HG03025 (cell line): ENCODE results near the gene RASAL3.
A peak's percentile ranks its signal among the peaks of the same experiment; 100 is the strongest.

Experiments
- ATAC-seq: cut with Tn5 transposase; IDR thresholded peaks from one replicate; pipeline ENCODE4 v1.9.1; 2021; ENCODE audit warnings: mild to moderate bottlenecking, moderate library complexity; ENCODE audit not compliant: unreplicated experiment, low FRiP score

RASAL3 gene

GRCh38 chr19:15436012-15436825, 28.1 kb downstream of the RASAL3 start:
- no peak for ATAC-seq

- ATAC-seq, result no peak
These were observed 30.8 kb downstream of the RASAL3 start for GRCh38 chr19:15433519-15434069.

DNA sequence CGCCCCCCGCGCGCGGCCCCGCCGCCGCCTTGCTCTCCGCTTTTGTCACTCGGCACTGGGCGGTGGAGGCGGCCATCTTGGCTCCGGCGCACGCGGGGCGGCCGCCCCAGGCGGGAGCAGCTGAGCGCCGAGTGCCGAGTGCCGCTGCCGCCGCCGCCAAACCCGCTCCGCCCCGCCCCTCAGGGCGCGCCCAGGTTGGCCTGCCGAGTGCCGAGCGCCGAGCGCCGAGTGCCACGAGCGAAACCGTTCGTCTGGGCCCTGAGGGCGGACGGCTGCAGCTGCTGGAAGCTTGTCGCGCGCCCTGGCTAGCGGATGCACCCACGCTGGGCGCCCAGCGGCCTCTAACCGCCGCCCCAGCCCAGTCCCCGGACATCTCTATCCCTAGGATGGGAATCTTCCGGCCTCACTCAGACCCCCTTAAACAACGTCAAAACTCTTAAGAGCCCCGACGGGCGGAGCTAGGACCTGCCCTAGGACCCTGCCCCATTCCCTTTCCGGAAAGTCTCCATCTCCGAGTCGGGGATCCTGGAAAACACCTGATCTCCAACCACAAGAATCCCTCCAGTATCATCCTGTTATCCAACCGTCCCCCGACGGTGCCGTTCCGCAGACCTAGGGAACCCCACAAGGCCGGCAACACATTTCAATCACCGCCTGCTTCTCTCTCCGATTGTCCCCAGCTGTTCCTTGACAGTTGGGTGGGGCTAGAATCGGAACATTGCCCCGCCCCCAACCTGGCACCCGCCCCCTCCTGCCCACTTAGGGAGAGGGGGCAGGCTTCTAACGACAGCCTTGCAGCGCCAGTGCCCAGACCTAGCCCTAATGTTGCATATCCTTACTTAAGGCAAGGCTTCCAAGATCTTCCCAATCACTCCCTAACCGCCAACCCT, 31.5 kb downstream of the RASAL3 start:
- ATAC-seq, result peak; percentile 69

DNA sequence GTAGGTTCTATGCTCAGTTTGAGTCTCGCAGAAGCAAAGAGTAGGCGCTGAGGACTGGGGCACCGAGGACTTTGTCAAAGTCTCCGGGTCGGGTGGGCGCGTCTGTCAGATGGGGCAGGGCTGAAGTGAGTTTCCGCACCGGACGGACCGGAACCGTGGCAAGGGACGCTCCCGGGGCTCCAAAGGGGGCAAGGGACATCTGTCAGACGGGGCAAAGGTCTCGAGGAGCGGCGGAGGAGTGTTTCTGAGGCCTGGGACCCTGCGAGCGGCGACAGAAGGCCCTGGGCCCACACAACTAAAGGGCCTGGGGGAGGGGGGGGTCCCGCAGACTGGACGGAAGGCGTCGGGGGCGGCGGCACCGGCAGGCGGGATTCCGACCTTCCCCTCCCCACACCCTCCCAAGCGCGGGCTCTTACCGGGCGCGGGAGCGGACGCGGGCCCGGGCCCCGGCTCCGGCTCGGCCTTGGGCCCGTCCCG, 32.3 kb downstream of the RASAL3 start:
- peak; percentile 14 for ATAC-seq

DNA sequence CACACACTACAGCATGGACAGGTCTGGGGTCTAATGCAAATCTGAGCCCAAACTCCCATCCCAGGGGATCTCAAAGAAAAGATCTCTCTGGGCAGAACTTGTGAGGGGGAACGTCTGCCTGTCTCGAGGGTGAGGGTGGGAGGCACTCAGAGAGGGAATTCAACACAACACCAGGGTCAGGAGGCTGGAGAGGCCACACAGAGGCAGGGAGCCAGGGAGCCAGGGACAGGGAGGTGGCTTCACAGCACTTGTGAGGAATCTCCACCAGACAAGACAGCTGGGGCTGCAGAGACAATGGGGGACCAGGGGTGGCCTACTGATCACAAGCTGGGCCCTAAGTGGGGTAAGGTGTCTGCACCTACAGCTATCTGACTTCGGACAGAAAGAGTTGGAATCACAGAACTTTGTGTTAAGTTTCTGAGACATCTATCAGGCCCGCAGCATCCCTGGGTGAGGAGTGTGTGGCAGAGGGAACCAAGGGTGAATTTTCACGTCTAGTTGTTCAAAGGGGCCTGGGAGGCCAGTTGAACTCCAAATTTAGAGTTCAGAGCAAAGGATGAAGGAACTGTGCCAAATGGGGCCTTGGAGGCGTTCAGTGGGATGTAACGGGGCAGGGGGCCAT, 32.8 kb downstream of the RASAL3 start:
- no peak for ATAC-seq

GRCh38 chr19:15430526-15431120, 33.7 kb downstream of the RASAL3 start:
- ATAC-seq, result no peak

DNA sequence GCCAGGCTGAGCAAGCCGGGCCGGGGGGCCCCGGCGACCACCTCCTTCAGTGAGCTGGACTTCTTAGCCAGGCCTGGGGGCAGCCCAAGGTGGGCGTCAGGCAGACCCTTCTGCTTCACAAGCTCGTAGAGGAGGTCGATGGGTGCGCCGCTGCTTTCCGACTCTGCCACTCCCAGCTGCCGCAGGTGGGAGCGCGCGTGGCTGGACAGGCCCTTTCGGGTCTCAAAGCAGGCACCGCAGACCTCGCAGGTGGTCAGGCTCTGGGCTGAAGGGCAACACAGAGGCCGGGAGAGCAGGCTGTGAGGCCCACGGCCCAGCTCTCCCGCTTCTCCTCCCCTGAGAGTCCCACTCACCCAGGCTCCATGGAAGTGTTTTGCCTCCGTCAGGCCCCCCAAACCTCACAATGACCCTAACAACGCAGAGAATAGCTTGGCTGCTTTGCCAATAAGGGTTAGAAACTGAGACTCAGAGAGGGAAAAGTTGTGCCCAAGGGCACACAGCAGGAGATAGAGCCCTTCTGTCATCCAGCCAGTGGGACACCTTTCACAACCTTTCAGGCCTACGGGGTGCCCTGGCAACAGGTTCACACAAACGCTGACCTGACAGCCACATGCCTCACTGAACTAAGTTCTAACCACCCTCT, 34.4 kb downstream of the RASAL3 start:
- no peak for ATAC-seq

DNA sequence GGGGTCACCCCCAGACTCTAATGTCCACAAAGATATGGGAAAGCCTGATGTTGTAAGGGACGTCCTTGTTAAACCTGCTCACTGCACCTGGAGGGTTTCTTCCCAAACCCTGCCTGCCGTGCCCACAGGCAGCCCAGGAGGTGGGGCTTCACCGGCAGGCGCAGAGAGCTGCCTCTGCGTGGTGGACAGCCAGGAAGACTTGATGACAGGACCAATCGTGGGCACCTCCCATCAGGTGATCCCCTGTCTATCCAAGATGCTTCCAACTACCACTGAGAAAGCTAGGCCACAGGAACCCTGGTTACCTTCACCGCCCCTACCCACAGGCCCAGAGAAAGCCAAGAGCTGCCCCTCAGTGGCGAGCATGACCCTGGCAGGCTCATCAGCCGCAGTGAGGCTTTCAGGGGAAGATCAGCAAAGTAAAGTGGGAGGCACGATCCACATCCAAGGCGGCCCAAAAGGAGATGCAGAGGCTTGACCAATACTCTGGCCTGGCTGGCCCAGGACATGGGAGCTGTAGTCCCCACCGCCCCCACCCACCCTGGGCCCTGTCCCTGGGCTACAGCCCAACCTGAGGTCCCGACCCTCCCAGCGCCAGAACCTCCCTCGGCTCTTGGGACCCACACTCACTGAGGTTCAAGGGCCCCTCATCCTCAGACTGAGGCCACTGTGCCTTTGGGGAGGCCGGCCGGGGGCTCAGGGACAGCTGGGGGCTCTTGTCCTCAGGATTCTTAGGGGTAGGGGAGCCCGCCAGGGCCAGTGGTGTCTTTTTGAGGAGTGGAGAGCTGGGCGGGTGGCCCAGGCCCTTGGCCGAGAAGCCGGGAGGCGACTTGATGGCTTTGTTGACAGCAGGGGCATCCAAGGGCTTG, 35.2 kb downstream of the RASAL3 start:
- ATAC-seq, result no peak

GRCh38 chr19:15427991-15428471, 36.3 kb downstream of the RASAL3 start:
- no peak for ATAC-seq

GRCh38 chr19:15427350-15427700, 37.0 kb downstream of the RASAL3 start:
- no peak for ATAC-seq

GRCh38 chr19:15426485-15427349, 37.6 kb downstream of the RASAL3 start:
- no peak for ATAC-seq

DNA sequence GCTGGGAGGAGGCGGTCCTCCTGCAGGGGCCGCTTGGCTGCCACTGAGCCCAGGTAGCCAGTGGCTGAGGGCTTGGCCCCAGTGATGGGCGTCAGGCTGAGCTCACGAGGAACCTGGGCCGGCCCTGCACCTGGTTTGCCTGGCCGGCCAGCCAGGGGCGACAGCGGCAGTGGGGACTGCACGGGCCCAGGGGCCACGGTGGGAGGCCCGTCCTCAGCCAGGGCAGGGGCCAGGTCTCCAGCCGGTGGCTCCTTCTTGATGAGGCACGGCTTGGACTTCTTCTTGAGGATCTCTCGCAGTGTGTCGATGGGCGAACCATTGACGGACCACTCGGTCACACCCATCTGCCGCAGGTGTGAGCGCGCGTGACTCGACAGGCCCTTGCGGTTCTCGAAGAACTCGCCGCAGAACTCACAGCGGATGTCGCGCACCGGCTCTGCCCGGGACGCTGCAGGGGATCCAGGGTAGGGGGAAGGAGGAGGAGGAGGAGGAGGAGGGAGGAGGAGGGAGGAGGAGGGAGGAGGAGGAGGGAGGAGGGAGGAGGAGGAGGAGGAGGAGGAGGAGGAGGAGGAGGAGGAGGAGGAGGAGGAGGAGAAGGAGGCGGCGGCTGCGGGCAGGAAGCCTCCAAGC, 38.9 kb downstream of the RASAL3 start:
- ATAC-seq, result no peak

DNA sequence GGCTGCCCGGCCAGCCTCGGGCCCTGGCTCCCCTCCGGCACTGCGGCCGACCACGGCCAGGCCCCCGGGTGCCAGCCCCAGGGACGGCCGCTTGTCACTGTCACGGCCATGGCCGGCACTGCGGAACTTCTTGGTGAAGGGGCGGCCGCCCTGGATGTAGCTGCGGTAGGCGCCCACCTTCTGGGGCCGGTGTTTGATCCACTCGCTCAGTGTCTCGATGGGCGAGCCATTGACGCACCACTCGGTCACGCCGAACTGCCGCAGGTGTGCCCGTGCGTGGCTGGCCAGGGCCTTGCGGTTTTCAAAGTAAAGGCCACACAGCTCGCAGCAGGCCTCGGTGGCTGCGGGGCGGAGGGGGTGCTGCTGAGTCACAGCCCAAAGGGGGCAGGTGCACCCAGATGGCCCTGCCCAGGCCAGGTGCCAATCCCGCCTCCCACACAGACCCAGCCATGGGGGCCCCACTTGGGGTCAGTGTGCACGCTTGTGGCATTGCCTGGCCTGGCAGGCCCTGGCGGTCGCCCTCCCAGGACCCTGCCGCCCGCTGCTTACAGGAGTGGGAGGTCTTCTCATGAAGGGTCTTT, 39.6 kb downstream of the RASAL3 start:
- ATAC-seq, result no peak

DNA sequence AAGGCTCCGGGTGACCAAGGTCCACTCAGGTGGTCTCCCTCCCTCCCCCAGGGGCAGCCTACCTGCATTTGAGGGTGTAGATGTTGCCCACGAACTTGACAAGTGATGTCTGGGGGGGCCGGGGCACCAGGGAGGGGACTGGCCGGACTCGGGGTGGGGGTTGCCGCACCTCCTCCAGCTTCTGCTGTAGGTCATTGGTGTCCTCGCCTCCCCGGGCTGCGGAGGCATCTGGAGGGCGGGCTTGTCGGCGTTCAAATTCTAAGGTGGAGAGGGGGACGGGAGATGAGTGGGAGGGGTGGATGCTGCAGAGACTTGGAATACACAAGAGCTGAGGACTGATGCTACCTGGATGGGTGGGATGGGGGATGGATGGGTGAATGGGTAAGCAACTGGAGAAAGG, 40.2 kb downstream of the RASAL3 start:
- no peak for ATAC-seq

- ATAC-seq, result no peak
These were observed 41.2 kb downstream of the RASAL3 start for GRCh38 chr19:15423130-15423529.

DNA sequence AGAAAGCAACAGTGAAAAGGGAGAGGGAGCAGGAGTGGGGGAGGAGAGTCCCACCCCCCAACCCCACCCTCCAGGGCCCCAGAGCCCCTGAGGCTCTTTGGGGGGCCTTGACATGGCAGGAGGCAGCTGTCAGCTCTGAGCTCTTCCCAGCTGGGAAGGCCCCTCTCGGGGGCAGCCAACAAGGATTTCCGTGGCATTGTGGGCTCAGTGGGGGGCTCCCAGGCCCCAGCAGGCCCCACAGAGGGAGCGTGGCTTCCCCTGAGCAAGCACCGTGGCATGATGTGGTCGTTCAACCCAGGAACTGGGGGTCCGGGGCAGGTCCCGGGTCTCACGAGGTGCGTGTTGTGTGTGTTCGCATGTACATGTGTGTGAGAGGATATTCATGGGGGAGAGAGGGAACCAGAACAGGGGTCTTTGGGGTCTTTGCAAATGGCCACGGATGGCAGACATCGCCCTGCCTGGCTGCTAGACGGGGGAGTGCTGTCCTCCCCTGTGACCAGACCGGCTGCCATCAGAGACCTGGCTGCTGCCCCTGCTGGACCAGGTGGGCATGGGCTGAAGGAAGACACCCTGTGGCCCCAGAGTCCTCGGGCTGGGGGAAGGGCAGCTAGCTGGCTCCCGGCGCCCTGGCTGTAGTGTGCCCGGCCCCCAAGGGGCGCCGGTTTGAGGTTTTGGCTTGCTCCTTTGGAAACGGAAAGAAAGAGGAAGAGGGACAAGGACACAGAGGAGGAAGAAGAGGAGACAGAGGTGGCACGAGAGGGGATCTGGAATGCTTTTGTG, 41.9 kb downstream of the RASAL3 start:
- ATAC-seq, result no peak
